ENCODE data around the gene UNC80.

Gene UNC80

GRCh38 chr2:210027608-210028007, 256.0 kb downstream of the UNC80 start:
- no peak for DNase-seq (ENCODE audit: low read depth, low spot score)

GRCh38 chr2:210028178-210028577, 256.5 kb downstream of the UNC80 start:
- no peak for DNase-seq (ENCODE audit: low read depth, low spot score)

GRCh38 chr2:210034087-210034683, 262.6 kb downstream of the UNC80 start:
- DNase-seq (ENCODE audit: low read depth, low spot score): no peak

GRCh38 chr2:210035679-210036078, 264.0 kb downstream of the UNC80 start:
- DNase-seq (ENCODE audit: low read depth, low spot score): no peak

GRCh38 chr2:210038078-210038477, 266.4 kb downstream of the UNC80 start:
- DNase-seq (ENCODE audit: low read depth, low spot score): no peak

- DNase-seq (ENCODE audit: low read depth, low spot score): no peak
These were observed 275.3 kb downstream of the UNC80 start for GRCh38 chr2:210046851-210047500.
